Measurements from ENCODE around the gene ADAP1. TPM values are rescaled to one million over a fixed set of nuclear protein-coding genes. Genes with fewer than 3 reads are reported as not detected.

Gene ADAP1
- total RNA-seq, 2 donors from 2014 or later, result 24.5 to 24.6 TPM

DNA sequence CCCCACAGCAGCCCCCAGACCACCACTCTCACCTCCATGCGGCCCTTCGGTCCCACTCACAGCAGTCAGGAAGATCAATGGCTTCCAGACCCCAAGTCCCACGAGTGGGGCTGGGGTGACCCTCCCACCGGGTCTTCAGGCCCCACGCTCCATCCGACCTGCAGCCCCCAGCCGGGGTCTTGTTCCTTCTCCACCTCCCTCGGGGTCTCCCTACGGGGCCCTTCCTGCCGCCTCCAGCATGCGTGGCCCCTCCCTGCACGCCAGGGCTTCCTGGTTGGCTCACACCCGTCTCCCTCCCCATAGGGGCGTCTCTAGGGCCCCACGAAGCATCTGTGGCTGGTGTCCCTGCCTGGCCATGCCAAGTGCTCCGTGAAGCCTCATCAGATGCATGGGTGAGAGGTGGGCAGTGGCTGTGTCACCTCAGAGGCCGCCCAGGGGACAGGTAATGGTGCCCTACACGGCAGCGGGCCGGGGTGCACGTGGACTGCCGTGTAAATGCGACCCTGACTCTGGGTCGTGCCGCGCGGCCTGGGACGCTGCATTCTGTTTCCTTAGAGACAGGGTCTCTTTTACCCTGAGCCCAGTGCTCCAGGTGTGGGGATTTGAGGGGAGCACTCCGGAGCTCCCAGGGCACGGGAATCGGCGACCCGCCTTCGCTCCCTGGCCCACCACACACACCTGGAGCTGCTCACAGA is 19.9 kb downstream of the ADAP1 start:
- H3K27ac ChIP-seq, result no peak overlapping the region
- H3K4me3 ChIP-seq, result no peak overlapping the region
- no peaks in the 10 kb centered on the region for H3K4me1 ChIP-seq (ENCODE audit: control insufficient read depth in 1 of 2, low read depth in 2 of 2)
- TF ChIP-seq, protein P1, sequence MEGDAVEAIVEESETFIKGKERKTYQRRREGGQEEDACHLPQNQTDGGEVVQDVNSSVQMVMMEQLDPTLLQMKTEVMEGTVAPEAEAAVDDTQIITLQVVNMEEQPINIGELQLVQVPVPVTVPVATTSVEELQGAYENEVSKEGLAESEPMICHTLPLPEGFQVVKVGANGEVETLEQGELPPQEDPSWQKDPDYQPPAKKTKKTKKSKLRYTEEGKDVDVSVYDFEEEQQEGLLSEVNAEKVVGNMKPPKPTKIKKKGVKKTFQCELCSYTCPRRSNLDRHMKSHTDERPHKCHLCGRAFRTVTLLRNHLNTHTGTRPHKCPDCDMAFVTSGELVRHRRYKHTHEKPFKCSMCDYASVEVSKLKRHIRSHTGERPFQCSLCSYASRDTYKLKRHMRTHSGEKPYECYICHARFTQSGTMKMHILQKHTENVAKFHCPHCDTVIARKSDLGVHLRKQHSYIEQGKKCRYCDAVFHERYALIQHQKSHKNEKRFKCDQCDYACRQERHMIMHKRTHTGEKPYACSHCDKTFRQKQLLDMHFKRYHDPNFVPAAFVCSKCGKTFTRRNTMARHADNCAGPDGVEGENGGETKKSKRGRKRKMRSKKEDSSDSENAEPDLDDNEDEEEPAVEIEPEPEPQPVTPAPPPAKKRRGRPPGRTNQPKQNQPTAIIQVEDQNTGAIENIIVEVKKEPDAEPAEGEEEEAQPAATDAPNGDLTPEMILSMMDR (IDR thresholded peaks at IDR 0.05), result no peak
- H3K27me3 ChIP-seq (replicated peaks; ENCODE audit: insufficient read depth), result no peaks in the 10 kb centered on the region
- no peaks in the 10 kb centered on the region for H3K9me3 ChIP-seq
- no peaks in the 10 kb centered on the region for H3K36me3 ChIP-seq
- DNase-seq (ENCODE audit: low spot score), result no peak
- ATAC-seq (ENCODE audit: insufficient number of reproducible peaks, low FRiP score, low read depth), result no peak

DNA sequence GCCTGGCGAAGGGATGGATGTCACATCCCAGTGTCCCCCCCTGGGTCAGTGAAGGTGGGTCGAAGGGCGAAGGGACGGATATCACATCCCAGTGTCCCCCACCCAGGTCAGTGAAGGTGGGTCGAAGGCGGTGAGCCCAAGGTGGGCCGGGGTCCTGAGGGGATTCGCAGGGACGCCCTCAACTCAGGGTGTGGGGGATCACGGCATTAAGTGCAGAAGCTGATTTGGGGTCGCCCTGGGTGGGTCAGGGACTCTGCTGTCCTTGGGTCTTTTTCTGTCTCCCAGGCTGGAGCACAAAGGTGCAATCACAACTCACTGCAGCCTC is 21.9 kb downstream of the ADAP1 start:
- Histone ChIP-seq H3K9me3 (no peaks in the 10 kb centered on the region), H3K27me3 (replicated peaks; ENCODE audit: insufficient read depth) (no peaks in the 10 kb centered on the region), H3K36me3 (no peaks in the 10 kb centered on the region), H3K4me1 (ENCODE audit: control insufficient read depth in 1 of 2, low read depth in 2 of 2) (no peaks in the 10 kb centered on the region), H3K4me3 (no peak overlapping the region), H3K27ac (no peak overlapping the region)
- TF ChIP-seq, protein P1 (IDR thresholded peaks at IDR 0.05), result no peak
- DNase-seq (ENCODE audit: low spot score) (no peak), ATAC-seq (ENCODE audit: insufficient number of reproducible peaks, low FRiP score, low read depth) (no peak)

GRCh38 chr7:931871-932650 is 22.4 kb downstream of the ADAP1 start:
- no peak overlapping the region for H3K4me3 ChIP-seq
- no peaks in the 10 kb centered on the region for H3K9me3 ChIP-seq
- H3K27me3 ChIP-seq (replicated peaks; ENCODE audit: insufficient read depth), result no peaks in the 10 kb centered on the region
- TF ChIP-seq, protein P1 (IDR thresholded peaks at IDR 0.05), result no peak
- H3K4me1 ChIP-seq (ENCODE audit: control insufficient read depth in 1 of 2, low read depth in 2 of 2), result no peaks in the 10 kb centered on the region
- DNase-seq (ENCODE audit: low spot score), result no peak
- H3K36me3 ChIP-seq, result no peaks in the 10 kb centered on the region
- ATAC-seq (ENCODE audit: insufficient number of reproducible peaks, low FRiP score, low read depth), result no peak
- H3K27ac ChIP-seq, result no peak overlapping the region

- H3K36me3 ChIP-seq, result no peaks in the 10 kb centered on the region
- H3K4me1 ChIP-seq (ENCODE audit: control insufficient read depth in 1 of 2, low read depth in 2 of 2), result no peaks in the 10 kb centered on the region
- no peaks in the 10 kb centered on the region for H3K9me3 ChIP-seq
- DNase-seq (ENCODE audit: low spot score), result no peak
- H3K27ac ChIP-seq, result no peak overlapping the region
- ATAC-seq (ENCODE audit: insufficient number of reproducible peaks, low FRiP score, low read depth), result no peak
- H3K27me3 ChIP-seq (replicated peaks; ENCODE audit: insufficient read depth), result no peaks in the 10 kb centered on the region
- no peak overlapping the region for H3K4me3 ChIP-seq
- TF ChIP-seq, protein P1 (IDR thresholded peaks at IDR 0.05), result no peak
These were observed 23.3 kb downstream of the ADAP1 start for GRCh38 chr7:930975-931758.

DNA sequence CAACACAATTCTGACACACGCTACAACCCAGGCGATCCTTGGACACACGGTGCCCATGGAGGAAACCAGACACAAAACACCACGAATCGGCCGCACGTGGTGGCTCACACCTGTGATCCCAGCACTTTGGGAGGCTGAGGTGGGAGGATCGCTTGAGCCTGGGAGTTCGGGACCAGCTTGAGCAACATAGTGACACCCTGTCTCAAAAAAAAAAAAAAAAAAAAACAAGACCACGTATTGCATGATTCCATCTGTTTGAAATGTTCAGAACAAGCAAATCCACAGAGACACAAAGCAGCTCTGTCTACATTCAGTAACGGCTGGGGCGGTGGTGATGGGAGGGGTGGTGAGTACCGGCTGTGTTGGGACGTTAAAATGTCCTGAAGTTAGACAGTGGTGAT is 25.2 kb downstream of the ADAP1 start:
- DNase-seq (ENCODE audit: low spot score) (no peak), ATAC-seq (ENCODE audit: insufficient number of reproducible peaks, low FRiP score, low read depth) (no peak)
- Histone ChIP-seq H3K27me3 (replicated peaks; ENCODE audit: insufficient read depth) (no peaks in the 10 kb centered on the region), H3K4me3 (no peak overlapping the region), H3K4me1 (ENCODE audit: control insufficient read depth in 1 of 2, low read depth in 2 of 2) (peaks cover 3 to 8% of the 10 kb centered on the region in 2 donors), H3K9me3 (no peaks in the 10 kb centered on the region), H3K27ac (no peak overlapping the region), H3K36me3 (no peaks in the 10 kb centered on the region)
- TF ChIP-seq, protein P1 (IDR thresholded peaks at IDR 0.05), result no peak

Data from thoracic aorta (tissue), 2 donors.